PC-9 (cell line): Measurements from ENCODE around the gene VWA2. TPM values are rescaled to one million over a fixed set of nuclear protein-coding genes. Genes with fewer than 3 reads are reported as not detected.

Source experiments
- BruUV-seq: library from RNA; stranded (reverse); fragments of 400-500 nt; replicated peaks from 2 replicates; lab custom pipeline; 2021; lab: Mats Ljungman, UMichigan
- CTCF ChIA-PET: fragments of 300-600 bp; sonication (Branson Sonifier 250); formaldehyde crosslinking; loops from one replicate; lab custom pipeline; 2022; ENCODE audit warnings: antibody characterized with exemption; lab: Charles Lee
- POLR2A ChIA-PET: fragments of 300-600 bp; sonication (Branson Sonifier 250); formaldehyde crosslinking; loops from one replicate; lab custom pipeline; 2022; ENCODE audit warnings: antibody characterized with exemption; ENCODE audit not compliant: unreplicated experiment; lab: Charles Lee
- DNase-seq, 2 experiments: peaks; one replicate each; pipeline versions ENCODE4 v3.0.0 to v3.0.0-alpha.2; 2015 to 2022; ENCODE audit warnings: mixed read lengths in 1 of 2
- H2AFZ ChIP-seq: fragments of 200-600 bp; sonication (generic); 2 replicates; pipeline ENCODE4 v1.8.1; 2017; ENCODE audit warnings: antibody characterized with exemption
- H3F3A ChIP-seq: fragments of 200-600 bp; sonication (generic); 2 replicates; pipeline ENCODE4 v1.8.1; 2017; ENCODE audit warnings: antibody characterized with exemption, mild to moderate bottlenecking, low read depth; ENCODE audit not compliant: insufficient read depth
- H3K27ac ChIP-seq: fragments of 200-600 bp; sonication (generic); 2 replicates; pipeline ENCODE4 v1.6.1; 2016; ENCODE audit warnings: mixed run types
- H3K27me3 ChIP-seq: fragments of 200-600 bp; sonication (generic); 2 replicates; pipeline ENCODE4 v1.6.1; 2016; ENCODE audit warnings: low read depth, mixed run types; ENCODE audit not compliant: insufficient read depth
- H3K36me3 ChIP-seq: fragments of 200-600 bp; sonication (generic); 2 replicates; pipeline ENCODE4 v1.6.1; 2016; ENCODE audit warnings: low read depth, mixed run types
- H3K4me1 ChIP-seq: fragments of 200-600 bp; sonication (generic); replicated peaks from 2 replicates; pipeline ENCODE4 v1.6.1; 2016; ENCODE audit warnings: mixed run types; ENCODE audit not compliant: insufficient read depth
- H3K4me2 ChIP-seq: fragments of 200-600 bp; sonication (generic); 2 replicates; pipeline ENCODE4 v1.6.1; 2017; ENCODE audit warnings: mixed run types
- H3K4me3 ChIP-seq: fragments of 200-600 bp; sonication (generic); 2 replicates; pipeline ENCODE4 v1.6.1; 2016; ENCODE audit warnings: mixed run types
- H3K79me2 ChIP-seq: fragments of 200-600 bp; sonication (generic); 2 replicates; pipeline ENCODE4 v1.6.1; 2017; ENCODE audit warnings: low read depth, mixed run types
- H3K9me2 ChIP-seq: fragments of 200-600 bp; sonication (generic); 2 replicates; pipeline ENCODE4 v1.8.1; 2017; ENCODE audit warnings: mild to moderate bottlenecking; ENCODE audit not compliant: insufficient read depth
- H3K9me3 ChIP-seq: fragments of 200-600 bp; sonication (generic); 2 replicates; pipeline ENCODE4 v1.8.1; 2016; ENCODE audit warnings: low read depth; ENCODE audit not compliant: insufficient read depth
- H4K20me1 ChIP-seq: fragments of 200-600 bp; sonication (generic); 2 replicates; pipeline ENCODE4 v1.8.1; 2017; ENCODE audit not compliant: insufficient read depth
- EZH2 ChIP-seq: fragments of 200-600 bp; sonication (generic); IDR thresholded peaks from 2 replicates; pipeline ENCODE4 v1.8.0; 2017; ENCODE audit warnings: antibody characterized with exemption, low read depth
- intact Hi-C: fragments of 100-400 bp; cut with micrococcal nuclease; formaldehyde crosslinking; loops from one replicate; pipeline ENCODE4 v1.10.0; 2022; ENCODE audit not compliant: unreplicated experiment
- total RNA-seq: library from RNA; stranded (reverse); gene quantifications from 2 replicates; pipeline ENCODE4 v1.2.3, GENCODE V29; 2021
- TF ChIP-seq, protein P1 (sequence below): fragments of 200-600 bp; sonication (generic); conservative IDR thresholded peaks from 2 replicates; pipeline ENCODE4 v1.6.1; 2017; ENCODE audit warnings: mixed run types, antibody characterized with exemption, mild to moderate bottlenecking, moderate library complexity

VWA2 gene
- total RNA-seq, 1 experiment from 2014 or later: 0.48 TPM

DNA sequence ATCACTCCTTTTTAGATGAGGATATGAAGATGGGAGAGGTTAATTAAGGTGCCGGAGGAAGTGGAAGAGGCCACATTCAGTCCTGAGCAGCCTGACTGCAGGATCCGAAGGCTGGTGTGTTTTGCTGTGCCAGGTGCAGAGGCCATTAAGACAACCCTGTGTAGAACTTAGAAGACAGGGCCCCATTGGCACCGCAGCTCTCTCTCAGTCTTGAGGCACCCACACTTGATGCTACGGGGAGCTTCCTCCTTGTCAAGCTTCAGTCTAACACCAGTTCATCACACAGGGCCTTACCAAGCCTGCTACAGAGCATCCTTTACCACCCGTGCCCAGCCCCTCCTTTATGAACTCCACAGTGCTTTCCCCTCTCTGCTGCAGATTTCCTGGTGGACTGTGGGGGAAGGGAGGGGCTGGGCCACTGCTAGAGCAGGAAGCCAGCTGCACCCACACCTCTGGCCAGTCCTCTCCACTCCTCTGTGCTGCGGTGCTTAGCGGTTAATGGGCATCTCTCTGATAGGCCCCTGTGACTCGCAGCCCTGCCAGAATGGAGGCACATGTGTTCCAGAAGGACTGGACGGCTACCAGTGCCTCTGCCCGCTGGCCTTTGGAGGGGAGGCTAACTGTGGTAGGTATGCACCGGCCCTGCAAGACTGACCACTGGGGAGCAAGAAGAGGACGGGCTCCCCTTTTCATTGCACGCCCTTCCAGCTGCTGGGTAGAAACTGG is 45.5 kb downstream of the VWA2 start:
- POLR2A ChIA-PET: no interaction called here

DNA sequence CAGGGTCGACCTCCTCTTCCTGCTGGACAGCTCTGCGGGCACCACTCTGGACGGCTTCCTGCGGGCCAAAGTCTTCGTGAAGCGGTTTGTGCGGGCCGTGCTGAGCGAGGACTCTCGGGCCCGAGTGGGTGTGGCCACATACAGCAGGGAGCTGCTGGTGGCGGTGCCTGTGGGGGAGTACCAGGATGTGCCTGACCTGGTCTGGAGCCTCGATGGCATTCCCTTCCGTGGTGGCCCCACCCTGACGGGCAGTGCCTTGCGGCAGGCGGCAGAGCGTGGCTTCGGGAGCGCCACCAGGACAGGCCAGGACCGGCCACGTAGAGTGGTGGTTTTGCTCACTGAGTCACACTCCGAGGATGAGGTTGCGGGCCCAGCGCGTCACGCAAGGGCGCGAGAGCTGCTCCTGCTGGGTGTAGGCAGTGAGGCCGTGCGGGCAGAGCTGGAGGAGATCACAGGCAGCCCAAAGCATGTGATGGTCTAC is 46.9 kb downstream of the VWA2 start:
- Histone ChIP-seq H3K79me2 (no peaks in the 10 kb centered on the region), H3K9me2 (no peaks in the 10 kb centered on the region), H3K4me3 (no peak overlapping the region), H3K27ac (no peak overlapping the region), H4K20me1 (no peaks in the 10 kb centered on the region), H3F3A (no peaks in the 10 kb centered on the region), H2AFZ (no peak overlapping the region), H3K4me1 (no peaks in the 10 kb centered on the region), H3K27me3 (no peaks in the 10 kb centered on the region), H3K4me2 (no peak overlapping the region), H3K9me3 (no peaks in the 10 kb centered on the region), H3K36me3 (no peaks in the 10 kb centered on the region)
- DNase-seq: no peak
- TF ChIP-seq, protein P1, sequence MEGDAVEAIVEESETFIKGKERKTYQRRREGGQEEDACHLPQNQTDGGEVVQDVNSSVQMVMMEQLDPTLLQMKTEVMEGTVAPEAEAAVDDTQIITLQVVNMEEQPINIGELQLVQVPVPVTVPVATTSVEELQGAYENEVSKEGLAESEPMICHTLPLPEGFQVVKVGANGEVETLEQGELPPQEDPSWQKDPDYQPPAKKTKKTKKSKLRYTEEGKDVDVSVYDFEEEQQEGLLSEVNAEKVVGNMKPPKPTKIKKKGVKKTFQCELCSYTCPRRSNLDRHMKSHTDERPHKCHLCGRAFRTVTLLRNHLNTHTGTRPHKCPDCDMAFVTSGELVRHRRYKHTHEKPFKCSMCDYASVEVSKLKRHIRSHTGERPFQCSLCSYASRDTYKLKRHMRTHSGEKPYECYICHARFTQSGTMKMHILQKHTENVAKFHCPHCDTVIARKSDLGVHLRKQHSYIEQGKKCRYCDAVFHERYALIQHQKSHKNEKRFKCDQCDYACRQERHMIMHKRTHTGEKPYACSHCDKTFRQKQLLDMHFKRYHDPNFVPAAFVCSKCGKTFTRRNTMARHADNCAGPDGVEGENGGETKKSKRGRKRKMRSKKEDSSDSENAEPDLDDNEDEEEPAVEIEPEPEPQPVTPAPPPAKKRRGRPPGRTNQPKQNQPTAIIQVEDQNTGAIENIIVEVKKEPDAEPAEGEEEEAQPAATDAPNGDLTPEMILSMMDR: no peak
- TF ChIP-seq EZH2: no peak
- intact Hi-C loops: no loop called here
- ChIA-PET CTCF (no interaction called here), POLR2A (no interaction called here)
- no TSS peak for BruUV-seq

More for the DNA sequence above, 45.5 kb downstream of the VWA2 start:
- Histone ChIP-seq H3K36me3 (no peaks in the 10 kb centered on the region), H3K4me1 (peaks cover 9% of the 10 kb centered on the region), H4K20me1 (no peaks in the 10 kb centered on the region), H3K27me3 (no peaks in the 10 kb centered on the region), H3K4me2 (no peak overlapping the region), H3F3A (peaks cover 5% of the 10 kb centered on the region; the same call in 1 of the 2 replicates), H3K79me2 (no peaks in the 10 kb centered on the region), H3K4me3 (no peak overlapping the region), H2AFZ (no peak overlapping the region), H3K27ac (no peak overlapping the region), H3K9me3 (no peaks in the 10 kb centered on the region), H3K9me2 (no peaks in the 10 kb centered on the region)
- CTCF ChIA-PET: no interaction called here
- TF ChIP-seq, protein P1: no peak
- no peak for TF ChIP-seq EZH2
- no TSS peak for BruUV-seq
- intact Hi-C loops: no loop called here
- DNase-seq: no peak

DNA sequence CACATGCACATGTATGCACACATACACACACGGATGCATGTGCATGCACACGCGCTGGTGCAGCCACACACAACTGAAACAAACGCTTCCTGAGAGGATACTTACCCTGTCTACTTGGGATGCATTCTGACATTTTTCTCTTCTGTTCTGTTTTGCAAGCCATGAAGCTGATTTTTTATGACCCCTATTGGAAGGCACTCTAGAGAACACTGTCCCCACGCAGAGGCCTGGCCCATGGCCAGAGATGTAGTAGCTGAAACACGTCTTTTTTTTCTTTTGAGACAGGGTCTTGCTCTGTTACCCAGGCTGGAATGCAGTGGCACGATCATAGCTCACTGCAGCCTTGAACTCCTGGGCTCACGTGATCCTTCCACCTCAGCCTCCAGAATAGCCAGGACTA is 47.9 kb downstream of the VWA2 start:
- Histone ChIP-seq H3K79me2 (no peaks in the 10 kb centered on the region), H3K27ac (no peak overlapping the region), H3K4me3 (no peak overlapping the region), H4K20me1 (no peaks in the 10 kb centered on the region), H3K9me2 (no peaks in the 10 kb centered on the region), H3K4me1 (no peaks in the 10 kb centered on the region), H3K4me2 (no peak overlapping the region), H3K27me3 (no peaks in the 10 kb centered on the region), H3K36me3 (no peaks in the 10 kb centered on the region), H2AFZ (no peak overlapping the region), H3K9me3 (no peaks in the 10 kb centered on the region), H3F3A (no peaks in the 10 kb centered on the region)
- POLR2A ChIA-PET: interaction anchor here (0.6 kb wide), 1 partner anchor 638 kb away, joined by 4 read pairs; no protein-coding TSS in a partner anchor
- CTCF ChIA-PET: interaction anchor here (0.6 kb wide), 1 partner anchor 401 kb away, joined by 3 read pairs; no protein-coding TSS in a partner anchor
- TF ChIP-seq, protein P1: no peak
- no peak for TF ChIP-seq EZH2
- DNase-seq: no peak
- BruUV-seq: no TSS peak
- intact Hi-C loops: no loop called here
